Measurements from ENCODE around the gene LGALS3.
A peak's percentile ranks its signal among the peaks of the same experiment; 100 is the strongest.

The LGALS3 gene

GRCh38 chr14:55107766-55108554 is 21.1 kb upstream of the LGALS3 start:
- CTCF ChIA-PET = interaction anchor here (0.9 kb wide), 1 partner anchor 13 kb away, joined by 3 read pairs; no protein-coding TSS in a partner anchor
- peak; percentile 86 for TF ChIP-seq L3MBTL2 (conservative IDR thresholded peaks at IDR 0.05)
- no peak for TF ChIP-seq ARNT (IDR thresholded peaks at IDR 0.05)
- DNase-seq (ENCODE audit: extremely low spot score) = peak; percentile 48
- POLR2A ChIA-PET = interaction anchor here (0.7 to 1.4 kb wide), 6 partner anchors 9 to 81 kb away, joined by 3 to 6 read pairs (median 4); partner anchors contain the start of genes SOCS4 and WDHD1

GRCh38 chr14:55109836-55110235 is 19.2 kb upstream of the LGALS3 start:
- DNase-seq (ENCODE audit: extremely low spot score) = no peak
- TF ChIP-seq LEF1 (IDR thresholded peaks at IDR 0.05; ENCODE audit: borderline replicate concordance) (no peak), ELF4 (IDR thresholded peaks at IDR 0.05) (no peak), L3MBTL2 (conservative IDR thresholded peaks at IDR 0.05) (no peak), TARDBP (IDR thresholded peaks at IDR 0.05) (no peak), ARNT (IDR thresholded peaks at IDR 0.05) (no peak), BHLHE40 (IDR thresholded peaks at IDR 0.05; ENCODE audit: borderline replicate concordance) (no peak), ZNF384 (IDR thresholded peaks at IDR 0.05) (no peak), NFRKB (IDR thresholded peaks at IDR 0.05) (no peak), HDGF (IDR thresholded peaks at IDR 0.05; ENCODE audit: borderline replicate concordance) (no peak)
- ChIA-PET CTCF (interaction anchor here (1.2 kb wide), 1 partner anchor 13 kb away, joined by 3 read pairs; no protein-coding TSS in a partner anchor), POLR2A (no interaction called here)

DNA sequence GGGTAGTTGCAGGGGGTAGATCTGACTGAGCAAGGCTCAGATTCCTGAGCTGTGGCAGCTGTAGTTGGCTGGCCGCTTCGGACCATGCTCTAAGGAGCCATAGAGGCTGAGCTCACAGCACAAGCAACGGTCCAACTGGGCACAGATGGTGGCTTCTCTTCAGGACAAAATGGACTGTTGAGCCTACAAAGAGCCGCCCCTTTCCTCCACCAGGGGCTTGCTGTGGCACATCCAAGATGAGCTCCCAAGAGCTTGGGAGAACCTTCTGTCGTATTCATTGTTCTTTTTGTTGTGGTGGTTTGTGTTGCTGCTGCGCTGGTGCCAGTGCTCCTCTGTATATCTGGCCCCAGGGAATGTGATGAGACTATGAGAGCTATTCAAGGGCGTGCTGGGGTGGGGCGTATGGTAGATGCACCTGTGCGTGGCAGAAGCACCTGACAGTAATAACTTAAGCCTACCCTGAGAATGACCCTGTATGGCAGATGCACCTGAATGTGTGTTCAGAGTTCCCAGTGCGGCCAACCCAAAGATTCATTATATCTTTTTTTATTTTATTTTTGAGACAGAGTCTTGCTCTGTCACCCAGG is 17.8 kb upstream of the LGALS3 start:
- ChIA-PET CTCF (interaction anchor here (0.6 kb wide), 1 partner anchor 21 kb away, joined by 4 read pairs; no protein-coding TSS in a partner anchor), POLR2A (no interaction called here)
- DNase-seq (ENCODE audit: extremely low spot score) = no peak
- TF ChIP-seq ARNT (IDR thresholded peaks at IDR 0.05) = no peak
- TF ChIP-seq CTBP1 (IDR thresholded peaks at IDR 0.05; ENCODE audit: borderline replicate concordance) = no peak
- no peak for TF ChIP-seq FOXA1 (IDR thresholded peaks at IDR 0.05)
- no peak for TF ChIP-seq TARDBP (IDR thresholded peaks at IDR 0.05)
- TF ChIP-seq FOXK2 (IDR thresholded peaks at IDR 0.05) = no peak
- no peak for TF ChIP-seq HDGF (IDR thresholded peaks at IDR 0.05; ENCODE audit: borderline replicate concordance)
- no peak for TF ChIP-seq SUZ12 (IDR thresholded peaks at IDR 0.05)
- no peak for TF ChIP-seq NFRKB (IDR thresholded peaks at IDR 0.05)
- TF ChIP-seq ELF4 (IDR thresholded peaks at IDR 0.05) = no peak
- no peak for TF ChIP-seq PKNOX1 (IDR thresholded peaks at IDR 0.05)
- TF ChIP-seq L3MBTL2 (conservative IDR thresholded peaks at IDR 0.05) = no peak
- TF ChIP-seq SP1 (IDR thresholded peaks at IDR 0.05) = no peak
- TF ChIP-seq LEF1 (IDR thresholded peaks at IDR 0.05; ENCODE audit: borderline replicate concordance) = no peak
- no peak for TF ChIP-seq FOXM1 (IDR thresholded peaks at IDR 0.05; ENCODE audit: borderline replicate concordance)
- no peak for TF ChIP-seq BHLHE40 (IDR thresholded peaks at IDR 0.05; ENCODE audit: borderline replicate concordance)
- no peak for TF ChIP-seq ZNF384 (IDR thresholded peaks at IDR 0.05)

- TF ChIP-seq TARDBP (IDR thresholded peaks at IDR 0.05) (no peak), LEF1 (IDR thresholded peaks at IDR 0.05; ENCODE audit: borderline replicate concordance) (no peak), L3MBTL2 (conservative IDR thresholded peaks at IDR 0.05) (no peak), ARNT (IDR thresholded peaks at IDR 0.05) (no peak), CTBP1 (IDR thresholded peaks at IDR 0.05; ENCODE audit: borderline replicate concordance) (no peak), BHLHE40 (IDR thresholded peaks at IDR 0.05; ENCODE audit: borderline replicate concordance) (no peak), SUZ12 (IDR thresholded peaks at IDR 0.05) (no peak), ELF4 (IDR thresholded peaks at IDR 0.05) (no peak), NFRKB (IDR thresholded peaks at IDR 0.05) (no peak)
- POLR2A ChIA-PET = no interaction called here
- CTCF ChIA-PET = interaction anchor here (1.2 kb wide), 1 partner anchor 13 kb away, joined by 4 read pairs; no protein-coding TSS in a partner anchor
- no peak for DNase-seq (ENCODE audit: extremely low spot score)
Measured at GRCh38 chr14:55114720-55115119, 14.3 kb upstream of the LGALS3 start.

- TF ChIP-seq TARDBP (IDR thresholded peaks at IDR 0.05) (no peak), FOXA1 (IDR thresholded peaks at IDR 0.05) (no peak), ELF4 (IDR thresholded peaks at IDR 0.05) (no peak), FOXK2 (IDR thresholded peaks at IDR 0.05) (no peak), CTBP1 (IDR thresholded peaks at IDR 0.05; ENCODE audit: borderline replicate concordance) (no peak), NFRKB (IDR thresholded peaks at IDR 0.05) (no peak), SUZ12 (IDR thresholded peaks at IDR 0.05) (no peak), PKNOX1 (IDR thresholded peaks at IDR 0.05) (no peak), ZNF384 (IDR thresholded peaks at IDR 0.05) (no peak), LEF1 (IDR thresholded peaks at IDR 0.05; ENCODE audit: borderline replicate concordance) (no peak), FOXM1 (IDR thresholded peaks at IDR 0.05; ENCODE audit: borderline replicate concordance) (no peak), L3MBTL2 (conservative IDR thresholded peaks at IDR 0.05) (no peak), HDGF (IDR thresholded peaks at IDR 0.05; ENCODE audit: borderline replicate concordance) (no peak), BHLHE40 (IDR thresholded peaks at IDR 0.05; ENCODE audit: borderline replicate concordance) (no peak), ARNT (IDR thresholded peaks at IDR 0.05) (no peak), SP1 (IDR thresholded peaks at IDR 0.05) (no peak)
- DNase-seq (ENCODE audit: extremely low spot score) = no peak
- ChIA-PET POLR2A (no interaction called here), CTCF (no interaction called here)
Measured at GRCh38 chr14:55115460-55115859, 13.6 kb upstream of the LGALS3 start.

DNA sequence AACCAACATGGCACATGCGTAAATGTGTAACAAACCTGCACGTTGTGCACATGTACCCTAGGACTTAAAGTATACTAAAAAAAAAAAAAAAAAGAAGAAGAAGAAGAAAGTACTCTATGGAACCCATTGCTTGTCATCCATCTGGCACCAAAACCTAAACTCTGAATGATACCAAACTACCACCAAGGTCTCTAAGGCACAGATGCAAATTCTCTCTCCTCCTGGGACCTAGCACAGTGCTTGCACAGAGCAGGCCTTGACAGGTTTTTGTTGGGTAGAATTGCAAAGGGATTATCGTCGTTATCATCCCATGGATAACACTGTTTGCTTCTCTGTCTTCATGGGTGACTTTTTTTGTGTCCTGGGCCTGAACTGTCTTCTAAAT is 13.2 kb upstream of the LGALS3 start:
- no peak for DNase-seq (ENCODE audit: extremely low spot score)
- CTCF ChIA-PET = interaction anchor here (1.2 kb wide), 1 partner anchor 22 kb away, joined by 3 read pairs; no protein-coding TSS in a partner anchor
- TF ChIP-seq PKNOX1 (IDR thresholded peaks at IDR 0.05) (no peak), SP1 (IDR thresholded peaks at IDR 0.05) (no peak), SUZ12 (IDR thresholded peaks at IDR 0.05) (no peak), FOXM1 (IDR thresholded peaks at IDR 0.05; ENCODE audit: borderline replicate concordance) (no peak), ELF4 (IDR thresholded peaks at IDR 0.05) (no peak), BHLHE40 (IDR thresholded peaks at IDR 0.05; ENCODE audit: borderline replicate concordance) (no peak), FOXK2 (IDR thresholded peaks at IDR 0.05) (no peak), ARNT (IDR thresholded peaks at IDR 0.05) (no peak), NFRKB (IDR thresholded peaks at IDR 0.05) (no peak), CTBP1 (IDR thresholded peaks at IDR 0.05; ENCODE audit: borderline replicate concordance) (no peak)
- POLR2A ChIA-PET = no interaction called here
